Cerebellar nuclear complex (tissue), 1 donor: ENCODE results near the gene RIN3.

Experiments
- DNase-seq, 2 experiments: peaks; one replicate each; lab custom pipeline; 2025; lab: John Stamatoyannopoulos, UW

Gene RIN3

GRCh38 chr14:92687681-92688433 is 174.3 kb downstream of the RIN3 start:
- DNase-seq: no peak

- DNase-seq: no peak
Measured at GRCh38 chr14:92688434-92689375, 175.1 kb downstream of the RIN3 start.

GRCh38 chr14:92690171-92691011 is 176.8 kb downstream of the RIN3 start:
- no peak for DNase-seq

GRCh38 chr14:92692822-92693226 is 179.2 kb downstream of the RIN3 start:
- no peak for DNase-seq

GRCh38 chr14:92693998-92694795 is 180.6 kb downstream of the RIN3 start:
- DNase-seq: no peak

GRCh38 chr14:92694807-92695206 is 181.2 kb downstream of the RIN3 start:
- no peak for DNase-seq

GRCh38 chr14:92695562-92695961 is 182.0 kb downstream of the RIN3 start:
- no peak for DNase-seq

GRCh38 chr14:92696366-92696765 is 182.8 kb downstream of the RIN3 start:
- DNase-seq: no peak

GRCh38 chr14:92698393-92698792 is 184.8 kb downstream of the RIN3 start:
- no peak for DNase-seq

GRCh38 chr14:92701826-92702225 is 188.2 kb downstream of the RIN3 start:
- DNase-seq: no peak

GRCh38 chr14:92702441-92702918 is 188.9 kb downstream of the RIN3 start:
- DNase-seq: no peak

GRCh38 chr14:92703516-92703915 is 189.9 kb downstream of the RIN3 start:
- no peak for DNase-seq

GRCh38 chr14:92704036-92704804 is 190.6 kb downstream of the RIN3 start:
- no peak for DNase-seq

GRCh38 chr14:92704821-92705220 is 191.2 kb downstream of the RIN3 start:
- no peak for DNase-seq

GRCh38 chr14:92706386-92706785 is 192.8 kb downstream of the RIN3 start:
- DNase-seq: no peak

GRCh38 chr14:92709340-92710000 is 195.9 kb downstream of the RIN3 start:
- no peak for DNase-seq

- DNase-seq: no peak
Measured at GRCh38 chr14:92710001-92710341, 196.4 kb downstream of the RIN3 start.

- DNase-seq: no peak
Measured at GRCh38 chr14:92711976-92712653, 198.5 kb downstream of the RIN3 start.

GRCh38 chr14:92712654-92713051 is 199.1 kb downstream of the RIN3 start:
- no peak for DNase-seq
